ENCODE results near the gene MAP7. TPM values are rescaled to one million over a fixed set of nuclear protein-coding genes. Genes with fewer than 3 reads are reported as not detected.

The MAP7 gene
- total RNA-seq, 1 donor from 2014 or later: 0.77 TPM

DNA sequence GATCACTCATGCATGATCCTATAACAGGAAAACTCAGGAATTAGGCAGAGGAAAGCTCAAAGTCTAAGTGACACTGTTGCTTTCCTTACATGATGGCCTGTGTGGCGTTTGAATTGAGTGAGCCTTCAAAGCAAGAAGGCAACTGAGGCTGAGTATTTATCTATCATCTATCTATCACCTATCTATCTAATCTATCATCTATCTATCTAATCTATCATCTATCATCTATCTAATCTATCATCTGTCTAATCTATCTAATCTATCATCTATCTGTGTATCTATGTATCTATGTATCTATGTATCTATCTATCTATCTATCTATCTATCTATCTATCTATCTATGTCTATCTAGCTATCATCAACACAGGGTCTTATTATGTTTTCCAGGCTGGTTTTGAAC lies 218.8 kb downstream of the MAP7 start:
- no peaks in the 10 kb centered on the region for H3K27me3 Mint-ChIP-seq (ENCODE audit: low read depth)
- no peak overlapping the region for H3K4me3 Mint-ChIP-seq (ENCODE audit: unreplicated experiment)
- DNase-seq (ENCODE audit: low spot score): no peak
- H3K36me3 Mint-ChIP-seq (ENCODE audit: low read depth): no peaks in the 10 kb centered on the region
- no peaks in the 10 kb centered on the region for H3K9me3 Mint-ChIP-seq (ENCODE audit: low read depth)
- no peak overlapping the region for H3K27ac Mint-ChIP-seq (ENCODE audit: unreplicated experiment)
- no peak for TF ChIP-seq CTCF (IDR thresholded peaks at IDR 0.05)
- no peaks in the 10 kb centered on the region for H3K4me1 Mint-ChIP-seq (ENCODE audit: low read depth)

- no peaks in the 10 kb centered on the region for H3K4me1 Mint-ChIP-seq (ENCODE audit: low read depth)
- no peak overlapping the region for H3K27ac Mint-ChIP-seq (ENCODE audit: unreplicated experiment)
- no peak for DNase-seq (ENCODE audit: low spot score)
- H3K9me3 Mint-ChIP-seq (ENCODE audit: low read depth): no peaks in the 10 kb centered on the region
- no peaks in the 10 kb centered on the region for H3K27me3 Mint-ChIP-seq (ENCODE audit: low read depth)
- no peaks in the 10 kb centered on the region for H3K36me3 Mint-ChIP-seq (ENCODE audit: low read depth)
- no peak overlapping the region for H3K4me3 Mint-ChIP-seq (ENCODE audit: unreplicated experiment)
- no peak for TF ChIP-seq CTCF (IDR thresholded peaks at IDR 0.05)
Measured at GRCh38 chr6:136330634-136331033, 219.6 kb downstream of the MAP7 start.

DNA sequence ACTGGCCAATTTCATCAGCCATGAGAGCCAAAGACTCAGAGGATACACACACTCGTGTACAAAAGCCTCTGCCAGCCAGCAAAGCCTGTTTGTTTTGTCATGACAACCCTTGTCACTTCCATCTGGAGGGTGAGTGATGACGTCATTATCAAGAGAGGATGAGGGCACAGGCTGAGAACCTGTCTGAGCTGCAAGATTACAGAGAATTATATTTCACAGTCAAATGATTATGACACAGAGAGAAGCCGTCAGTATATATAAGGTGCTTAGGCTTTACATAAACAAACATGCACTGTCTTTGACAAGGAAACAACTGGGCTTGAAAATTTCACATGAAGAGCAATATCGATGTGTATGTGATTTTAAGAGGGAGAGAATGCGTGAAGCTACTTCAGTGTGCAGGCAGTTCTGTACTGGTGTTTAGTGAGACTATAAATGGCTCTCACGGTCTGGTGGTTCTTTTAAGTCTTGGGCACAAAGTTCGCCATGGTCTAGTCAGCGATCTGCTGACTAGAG lies 224.1 kb downstream of the MAP7 start:
- Mint-ChIP-seq H3K27me3 (ENCODE audit: low read depth) (no peaks in the 10 kb centered on the region), H3K9me3 (ENCODE audit: low read depth) (no peaks in the 10 kb centered on the region)

DNA sequence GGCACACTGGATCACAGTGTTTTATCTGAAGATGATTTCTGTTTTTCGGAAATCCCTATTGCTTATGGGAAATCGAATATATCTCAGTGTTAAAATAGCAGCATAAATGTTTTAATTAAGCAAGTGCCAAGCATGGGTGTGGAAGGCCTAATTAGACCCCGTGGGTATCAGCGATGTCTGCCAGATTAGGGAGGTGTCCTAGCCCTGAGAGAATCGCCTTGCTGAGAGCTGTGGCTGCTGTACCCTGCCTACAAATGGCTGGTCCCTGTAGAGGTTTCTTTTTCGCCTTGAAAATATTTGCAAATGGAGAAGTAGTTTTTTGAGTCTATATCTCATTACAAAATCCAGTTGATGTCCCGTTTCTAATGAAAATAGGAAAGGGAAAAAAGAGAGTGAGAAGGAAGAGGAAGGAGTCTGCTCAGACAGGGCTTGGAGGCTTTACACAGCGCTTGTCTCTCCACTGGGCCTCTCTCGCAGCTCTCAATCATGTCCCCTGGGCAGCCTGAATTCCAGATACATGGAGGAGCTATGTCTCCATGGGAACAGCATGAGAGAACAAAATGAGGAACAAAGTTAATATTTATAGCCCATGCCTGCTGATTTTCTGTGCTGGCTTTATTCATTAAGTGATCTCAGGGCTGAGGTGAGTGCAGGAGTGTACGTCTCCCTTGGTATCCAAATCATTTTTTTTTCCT lies 225.4 kb downstream of the MAP7 start:
- no peak overlapping the region for H3K4me3 Mint-ChIP-seq (ENCODE audit: unreplicated experiment)
- no peaks in the 10 kb centered on the region for H3K4me1 Mint-ChIP-seq (ENCODE audit: low read depth)
- DNase-seq (ENCODE audit: low spot score): no peak
- no peak for TF ChIP-seq CTCF (IDR thresholded peaks at IDR 0.05)
- H3K36me3 Mint-ChIP-seq (ENCODE audit: low read depth): no peaks in the 10 kb centered on the region
- peaks cover 2% of the 10 kb centered on the region for H3K27me3 Mint-ChIP-seq (ENCODE audit: low read depth)
- H3K9me3 Mint-ChIP-seq (ENCODE audit: low read depth): no peaks in the 10 kb centered on the region
- H3K27ac Mint-ChIP-seq (ENCODE audit: unreplicated experiment): no peak overlapping the region

More for the DNA sequence above, 224.1 kb downstream of the MAP7 start:
- H3K4me3 Mint-ChIP-seq (ENCODE audit: unreplicated experiment): no peak overlapping the region
- H3K4me1 Mint-ChIP-seq (ENCODE audit: low read depth): no peaks in the 10 kb centered on the region
- no peak for DNase-seq (ENCODE audit: low spot score)
- no peaks in the 10 kb centered on the region for H3K36me3 Mint-ChIP-seq (ENCODE audit: low read depth)
- no peak overlapping the region for H3K27ac Mint-ChIP-seq (ENCODE audit: unreplicated experiment)
- no peak for TF ChIP-seq CTCF (IDR thresholded peaks at IDR 0.05)

- Mint-ChIP-seq H3K4me1 (ENCODE audit: low read depth) (no peaks in the 10 kb centered on the region), H3K27ac (ENCODE audit: unreplicated experiment) (no peak overlapping the region), H3K4me3 (ENCODE audit: unreplicated experiment) (no peak overlapping the region), H3K9me3 (ENCODE audit: low read depth) (no peaks in the 10 kb centered on the region), H3K27me3 (ENCODE audit: low read depth) (peaks cover 2% of the 10 kb centered on the region), H3K36me3 (ENCODE audit: low read depth) (no peaks in the 10 kb centered on the region)
- DNase-seq (ENCODE audit: low spot score): no peak
- no peak for TF ChIP-seq CTCF (IDR thresholded peaks at IDR 0.05)
Measured at GRCh38 chr6:136323431-136324112, 226.7 kb downstream of the MAP7 start.
